NCI-H1436 (cell line): Measurements from ENCODE around the gene LAGE3.

ENCODE experiments used
- DNase-seq: peaks from one replicate; lab custom pipeline; 2025; lab: John Stamatoyannopoulos, UW

The LAGE3 gene

GRCh38 chrX:154476821-154477220, 2.3 kb downstream of the LAGE3 start:
- no peak for DNase-seq

GRCh38 chrX:154473683-154474082, 5.4 kb downstream of the LAGE3 start:
- no peak for DNase-seq

GRCh38 chrX:154472685-154473632, 6.1 kb downstream of the LAGE3 start:
- no peak for DNase-seq

GRCh38 chrX:154471839-154472684, 7.0 kb downstream of the LAGE3 start:
- no peak for DNase-seq

- DNase-seq: no peak
Observed at GRCh38 chrX:154470914-154471568, 8.0 kb downstream of the LAGE3 start.

GRCh38 chrX:154470434-154470833, 8.6 kb downstream of the LAGE3 start:
- DNase-seq: no peak

- DNase-seq: no peak
Observed at GRCh38 chrX:154469880-154470279, 9.2 kb downstream of the LAGE3 start.

- no peak for DNase-seq
Observed at GRCh38 chrX:154469114-154469513, 10.0 kb downstream of the LAGE3 start.

GRCh38 chrX:154468217-154468616, 10.9 kb downstream of the LAGE3 start:
- DNase-seq: no peak

- no peak for DNase-seq
Observed at GRCh38 chrX:154467556-154467955, 11.5 kb downstream of the LAGE3 start.

- DNase-seq: no peak
Observed at GRCh38 chrX:154466907-154467306, 12.2 kb downstream of the LAGE3 start.

GRCh38 chrX:154466036-154466435, 13.0 kb downstream of the LAGE3 start:
- no peak for DNase-seq

- DNase-seq: no peak
Observed at GRCh38 chrX:154465601-154466000, 13.5 kb downstream of the LAGE3 start.

- no peak for DNase-seq
Observed at GRCh38 chrX:154464806-154465365, 14.2 kb downstream of the LAGE3 start.

- DNase-seq: no peak
Observed at GRCh38 chrX:154463611-154464220, 15.4 kb downstream of the LAGE3 start.

- DNase-seq: no peak
Observed at GRCh38 chrX:154462396-154462795, 16.7 kb downstream of the LAGE3 start.

- DNase-seq: no peak
Observed at GRCh38 chrX:154460326-154460725, 18.8 kb downstream of the LAGE3 start.

GRCh38 chrX:154459832-154460231, 19.2 kb downstream of the LAGE3 start:
- DNase-seq: no peak

- DNase-seq: peak; percentile 78
Observed at GRCh38 chrX:154458954-154459778, 19.9 kb downstream of the LAGE3 start.

- peak; percentile 35 for DNase-seq
Observed at GRCh38 chrX:154458116-154458953, 20.7 kb downstream of the LAGE3 start, which contains the start of gene PLXNA3. PLXNA3 (plus strand) TSS chrX:154458281; CDS start chrX:154460184, 1,903 bp downstream.
